Kidney tubule cell (primary cell): Measurements from ENCODE around the gene DPH5.

Experiments
- DNase-seq: peaks from one replicate; pipeline ENCODE4 v3.0.0-alpha.2; 2018; ENCODE audit warnings: low spot score

DPH5 gene

GRCh38 chr1:101030881-101031280, 5.3 kb upstream of the DPH5 start:
- no peak for DNase-seq

- no peak for DNase-seq
These were observed 3.6 kb upstream of the DPH5 start for GRCh38 chr1:101029184-101029583.

GRCh38 chr1:101028466-101028865, 2.9 kb upstream of the DPH5 start:
- no peak for DNase-seq

GRCh38 chr1:101027194-101027772, 1.7 kb upstream of the DPH5 start:
- no peak for DNase-seq

GRCh38 chr1:101026430-101026788, 825 bp upstream of the DPH5 start:
- DNase-seq: no peak

GRCh38 chr1:101025283-101025656, 314 bp downstream of the DPH5 start:
- DNase-seq: peak; percentile 42

GRCh38 chr1:101022294-101022693, 3.3 kb downstream of the DPH5 start:
- no peak for DNase-seq

- DNase-seq: no peak
These were observed 8.1 kb downstream of the DPH5 start for GRCh38 chr1:101017448-101017847.

GRCh38 chr1:101013776-101014175, 11.8 kb downstream of the DPH5 start:
- DNase-seq: no peak

- no peak for DNase-seq
These were observed 17.3 kb downstream of the DPH5 start for GRCh38 chr1:101008229-101008834.

- DNase-seq: no peak
These were observed 19.0 kb downstream of the DPH5 start for GRCh38 chr1:101006553-101006952.

- no peak for DNase-seq
These were observed 19.7 kb downstream of the DPH5 start for GRCh38 chr1:101005871-101006270.

- DNase-seq: no peak
These were observed 20.4 kb downstream of the DPH5 start for GRCh38 chr1:101005183-101005582.

GRCh38 chr1:101004670-101005069, 20.9 kb downstream of the DPH5 start:
- DNase-seq: no peak

- no peak for DNase-seq
These were observed 21.5 kb downstream of the DPH5 start for GRCh38 chr1:101004061-101004460.

GRCh38 chr1:101003012-101003650, 22.5 kb downstream of the DPH5 start:
- peak; percentile 27 for DNase-seq

GRCh38 chr1:101002551-101002950, 23.0 kb downstream of the DPH5 start:
- DNase-seq: peak; percentile 74

- no peak for DNase-seq
These were observed 25.3 kb downstream of the DPH5 start for GRCh38 chr1:101000131-101000873.

- no peak for DNase-seq
These were observed 27.2 kb downstream of the DPH5 start for GRCh38 chr1:100998426-100998825.

- no peak for DNase-seq
These were observed 30.2 kb downstream of the DPH5 start for GRCh38 chr1:100995198-100995988.

GRCh38 chr1:100989306-100990077, 36.1 kb downstream of the DPH5 start:
- DNase-seq: peak; percentile 74

GRCh38 chr1:100988121-100988520, 37.5 kb downstream of the DPH5 start:
- no peak for DNase-seq
